ENCODE measurements around the gene BEAN1.

GRCh38 chr16:66386629-66387622, 40.2 kb upstream of the BEAN1 start:
- TF ChIP-seq POLR2A (IDR thresholded peaks at IDR 0.05) (no peak), CTCF (IDR thresholded peaks at IDR 0.05) (no peak)

Data from esophagus squamous epithelium (tissue), 4 donors.